Tibial artery (tissue), 4 donors: Measurements from ENCODE around the gene PNPLA8.
"Not testable (repeated sequence)": the region's sequence is repeated elsewhere in the genome, so short reads cannot be mapped to it uniquely, and the experiment has no call there.

Source experiments
- DNase-seq, 2 donors: peaks; one replicate each; pipeline ENCODE4 v3.0.0-alpha.2; 2019
- H3K27ac ChIP-seq, 2 donors: fragments of 200-600 bp; sonication (generic) in 1 of 2; 1 replicate in 1 of 2; 2 replicates in 1 of 2; pipeline ENCODE4 v1.5.1; 2018 to 2019; ENCODE audit warnings: mild to moderate bottlenecking in 1 of 2
- H3K27me3 ChIP-seq, 2 donors: fragments of 200-600 bp; sonication (generic) in 1 of 2; one replicate each; pipeline versions ENCODE4 v1.5.1 to v1.6.0; 2016 to 2019
- H3K36me3 ChIP-seq, 3 donors: fragments of 200-600 bp; sonication (generic) in 2 of 3; one replicate each; pipeline ENCODE4 v1.5.1; 2016 to 2019; ENCODE audit warnings: mild to moderate bottlenecking in 2 of 3
- H3K4me1 ChIP-seq, 4 donors: fragments of 200-600 bp; sonication (generic) in 2 of 4; 1 replicate in 3 of 4; 2 replicates in 1 of 4; pipeline ENCODE4 v1.5.1; 2016 to 2019
- H3K4me3 ChIP-seq, 2 donors: fragments of 200-600 bp; sonication (generic) in 1 of 2; 1 replicate in 1 of 2; 2 replicates in 1 of 2; pipeline ENCODE4 v1.5.1; 2018 to 2019; ENCODE audit warnings: mild to moderate bottlenecking in 2 of 2
- H3K9me3 ChIP-seq, 3 donors: fragments of 200-600 bp; sonication (generic) in 1 of 3; one replicate each; pipeline ENCODE4 v1.5.1; 2016 to 2019
- CTCF ChIP-seq, 2 experiments: fragments of 200-600 bp in 1 of 2; fragments of 450-650 bp in 1 of 2; IDR thresholded peaks; one replicate each; pipeline ENCODE4 v1.5.1; 2017 to 2019; ENCODE audit warnings: antibody characterized with exemption in 2 of 2, mild to moderate bottlenecking in 1 of 2, moderate library complexity in 1 of 2
- intact Hi-C: fragments of 100-400 bp; cut with DNase I; formaldehyde crosslinking; loops from one replicate; pipeline ENCODE4 v1.15.0; 2023; ENCODE audit warnings: low total_unique reads

The PNPLA8 gene

GRCh38 chr7:108511939-108512338, 14.0 kb downstream of the PNPLA8 start:
- Histone ChIP-seq H3K4me3 (no peak overlapping the region), H3K27me3 (no peaks in the 10 kb centered on the region), H3K36me3 (peaks cover 24 to 43% (median 27%) of the 10 kb centered on the region in 3 donors), H3K4me1 (no peaks in the 10 kb centered on the region), H3K9me3 (no peaks in the 10 kb centered on the region), H3K27ac (no peak overlapping the region)
- intact Hi-C loops: no loop called here
- no peak for TF ChIP-seq CTCF (IDR thresholded peaks at IDR 0.05)
- DNase-seq: no peak

- H3K4me1 ChIP-seq, intact Hi-C loops, H3K27me3 ChIP-seq, H3K9me3 ChIP-seq, H3K27ac ChIP-seq, DNase-seq, H3K4me3 ChIP-seq: not testable (repeated sequence)
- H3K36me3 ChIP-seq: peaks cover 16 to 42% (median 28%) of the 10 kb centered on the region in 3 donors
These were observed 21.4 kb downstream of the PNPLA8 start for GRCh38 chr7:108504576-108504975.

- Histone ChIP-seq H3K27ac (no peak overlapping the region), H3K4me1 (no peaks in the 10 kb centered on the region), H3K9me3 (no peaks in the 10 kb centered on the region), H3K4me3 (no peak overlapping the region), H3K27me3 (no peaks in the 10 kb centered on the region), H3K36me3 (peaks cover 16 to 42% (median 28%) of the 10 kb centered on the region in 3 donors)
- DNase-seq: no peak
- TF ChIP-seq CTCF (IDR thresholded peaks at IDR 0.05): no peak
- intact Hi-C loops: no loop called here
These were observed 22.6 kb downstream of the PNPLA8 start for GRCh38 chr7:108503112-108504026.

GRCh38 chr7:108499566-108499965, 26.4 kb downstream of the PNPLA8 start:
- no peaks in the 10 kb centered on the region for H3K9me3 ChIP-seq
- DNase-seq: no peak
- H3K27ac ChIP-seq: no peak overlapping the region
- H3K27me3 ChIP-seq: no peaks in the 10 kb centered on the region
- peaks cover 28 to 33% (median 31%) of the 10 kb centered on the region in 3 donors for H3K36me3 ChIP-seq
- H3K4me1 ChIP-seq: no peaks in the 10 kb centered on the region
- no peak overlapping the region for H3K4me3 ChIP-seq
- intact Hi-C loops: loop anchor here (5.0 kb wide), 1 partner anchor 317 kb away; no protein-coding TSS in a partner anchor
- no peak for TF ChIP-seq CTCF (IDR thresholded peaks at IDR 0.05)

- Histone ChIP-seq H3K9me3 (no peaks in the 10 kb centered on the region), H3K36me3 (peaks cover 28 to 38% (median 36%) of the 10 kb centered on the region in 3 donors), H3K4me3 (no peak overlapping the region), H3K4me1 (no peaks in the 10 kb centered on the region), H3K27me3 (no peaks in the 10 kb centered on the region), H3K27ac (no peak overlapping the region)
- intact Hi-C loops: loop anchor here (5.0 kb wide), 1 partner anchor 316 kb away; no protein-coding TSS in a partner anchor
- no peak for DNase-seq
- TF ChIP-seq CTCF (IDR thresholded peaks at IDR 0.05): no peak
These were observed 27.5 kb downstream of the PNPLA8 start for GRCh38 chr7:108498481-108498880.

GRCh38 chr7:108497082-108497725, 28.7 kb downstream of the PNPLA8 start:
- Histone ChIP-seq H3K27me3 (no peaks in the 10 kb centered on the region), H3K4me3 (no peak overlapping the region), H3K4me1 (no peaks in the 10 kb centered on the region), H3K36me3 (peaks cover 28 to 36% (median 33%) of the 10 kb centered on the region in 3 donors), H3K9me3 (no peaks in the 10 kb centered on the region), H3K27ac (no peak overlapping the region)
- peak in 1 of 2 donors; percentile 41 for DNase-seq
- TF ChIP-seq CTCF (IDR thresholded peaks at IDR 0.05): peak; percentile 70 to 79
- intact Hi-C loops: loop anchor here (5.0 kb wide), 1 partner anchor 315 kb away; no protein-coding TSS in a partner anchor
